Endometrial microvascular endothelial cells (primary cell): ENCODE data around the gene METTL8. TPM values are rescaled to one million over a fixed set of nuclear protein-coding genes. Genes with fewer than 3 reads are reported as not detected.

Source experiments
- in situ Hi-C: cut with HindIII; loops from 2 replicates; pipeline ENCODE4 v1.10.0; 2017; ENCODE audit warnings: low sequenced_read_pairs, low pct_unique_long_range_greater_than_20kb; ENCODE audit errors: inconsistent ontology term
- total RNA-seq: library from RNA; depleted of rRNA; stranded (reverse); fragments of >200 nt; gene quantifications from one replicate; pipeline ENCODE4 v1.2.3, GENCODE V29; 2015; ENCODE audit errors: inconsistent ontology term

The METTL8 gene, protein sequence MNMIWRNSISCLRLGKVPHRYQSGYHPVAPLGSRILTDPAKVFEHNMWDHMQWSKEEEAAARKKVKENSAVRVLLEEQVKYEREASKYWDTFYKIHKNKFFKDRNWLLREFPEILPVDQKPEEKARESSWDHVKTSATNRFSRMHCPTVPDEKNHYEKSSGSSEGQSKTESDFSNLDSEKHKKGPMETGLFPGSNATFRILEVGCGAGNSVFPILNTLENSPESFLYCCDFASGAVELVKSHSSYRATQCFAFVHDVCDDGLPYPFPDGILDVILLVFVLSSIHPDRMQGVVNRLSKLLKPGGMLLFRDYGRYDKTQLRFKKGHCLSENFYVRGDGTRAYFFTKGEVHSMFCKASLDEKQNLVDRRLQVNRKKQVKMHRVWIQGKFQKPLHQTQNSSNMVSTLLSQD
- 72.4 TPM for total RNA-seq

DNA sequence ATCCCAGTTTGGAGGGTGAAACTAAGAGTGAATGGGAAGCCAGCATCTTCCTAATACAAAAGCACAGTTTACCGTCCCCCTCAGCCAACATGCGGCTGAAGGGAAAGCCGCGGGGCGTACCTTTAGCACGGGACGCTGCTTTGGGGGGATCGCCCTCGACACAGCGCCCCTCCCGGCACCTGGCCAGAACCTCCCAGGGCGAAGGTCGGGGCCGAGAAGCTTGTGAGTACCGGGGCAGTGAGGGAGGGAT lies at the start of gene METTL8:
METTL8 (minus strand) TSS at position 228 of the 250 bp plus-strand sequence. CDS start 41,805 bp downstream, outside the sequence.
- in situ Hi-C loops: loop anchor here (25.0 kb wide), 1 partner anchor 471 kb away; no protein-coding TSS in a partner anchor

DNA sequence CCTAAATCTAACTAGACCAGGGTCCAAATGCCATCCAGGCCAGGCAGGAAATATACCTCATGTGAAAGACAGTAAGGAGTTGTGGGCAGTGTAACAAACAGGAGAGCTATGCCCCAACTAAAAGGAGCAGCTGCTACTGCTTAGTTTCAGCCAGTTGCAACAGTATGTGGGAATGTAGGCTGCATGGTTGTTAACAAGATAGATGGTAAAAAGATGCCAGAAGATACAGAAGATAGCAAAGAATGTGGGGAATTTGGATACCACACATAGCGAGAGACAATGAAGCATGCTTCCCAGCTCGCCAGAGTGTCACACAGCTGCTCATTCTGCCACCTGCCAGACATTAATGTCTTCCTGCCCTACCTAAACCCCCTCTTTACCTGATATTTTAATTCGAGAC lies 49.1 kb upstream of the METTL8 start:
- in situ Hi-C loops: no loop called here

DNA sequence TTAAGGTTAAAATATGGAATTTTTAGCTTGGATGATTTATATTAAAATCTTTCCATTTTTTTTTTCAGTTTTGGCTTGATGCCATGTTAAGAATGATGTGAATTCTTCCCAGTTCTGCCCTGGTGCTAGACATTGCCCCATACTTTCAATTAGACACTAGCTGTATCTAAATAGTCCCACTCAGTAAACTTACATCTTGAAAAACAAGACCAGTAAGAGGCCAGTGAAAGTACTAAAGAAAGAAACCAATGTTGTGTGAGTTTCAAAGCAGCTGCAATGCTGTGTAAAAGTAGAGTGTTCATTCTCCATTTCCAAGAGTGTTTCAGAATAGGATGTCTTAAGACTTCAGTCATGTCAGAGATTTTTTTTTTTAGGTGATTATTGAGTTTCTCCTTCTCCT lies 48.5 kb upstream of the METTL8 start:
- in situ Hi-C loops: no loop called here

DNA sequence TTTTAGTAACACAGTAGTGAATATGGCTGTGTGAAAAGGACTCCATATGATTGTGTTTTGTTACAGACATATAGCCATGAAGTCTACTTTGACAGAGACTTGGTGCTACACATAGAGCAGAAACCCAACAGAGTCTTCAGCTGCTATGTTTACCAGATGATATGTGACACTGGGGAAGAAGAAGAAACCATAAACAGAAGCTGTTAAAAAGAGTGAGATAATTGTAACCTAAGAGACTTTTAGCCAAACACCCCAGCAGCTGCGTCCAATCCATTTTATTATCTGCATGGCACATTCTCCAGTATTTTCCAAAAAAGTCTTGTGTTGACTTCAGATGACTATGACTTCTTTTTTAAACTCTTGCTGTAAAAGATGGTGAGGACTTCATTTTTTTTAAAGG lies 47.1 kb upstream of the METTL8 start:
- in situ Hi-C loops: no loop called here

DNA sequence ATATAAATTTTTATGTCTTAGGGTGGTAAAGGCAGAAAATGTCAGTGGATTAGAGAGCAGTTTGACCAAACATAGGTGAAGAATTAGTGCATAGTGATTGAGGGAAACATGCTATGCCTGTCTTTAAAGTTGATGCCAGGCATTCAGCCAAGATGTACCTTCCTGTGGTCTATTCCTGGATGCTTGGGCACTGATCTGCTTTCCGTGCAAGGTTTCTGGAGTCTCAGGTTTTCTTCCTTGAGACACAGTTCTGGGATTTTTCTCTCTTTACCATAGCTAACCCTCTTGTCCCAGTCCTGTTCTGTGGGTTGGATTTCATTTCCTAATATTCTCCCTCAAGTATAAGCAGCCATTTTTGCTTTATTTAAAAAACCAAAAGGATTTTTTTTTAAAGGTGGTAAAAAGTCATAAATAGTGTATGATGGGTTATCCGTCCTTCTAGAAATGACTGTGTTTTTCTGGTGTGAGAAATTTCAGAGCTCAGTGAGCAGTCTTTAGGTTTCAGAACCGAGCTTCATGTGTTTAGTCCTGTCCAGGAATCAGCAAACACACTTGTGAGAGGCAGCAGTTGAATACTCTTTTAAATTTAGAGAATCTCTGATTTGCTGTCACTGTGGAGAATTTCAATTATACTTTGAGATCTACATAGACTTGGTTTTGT lies 45.5 kb upstream of the METTL8 start:
- in situ Hi-C loops: no loop called here

DNA sequence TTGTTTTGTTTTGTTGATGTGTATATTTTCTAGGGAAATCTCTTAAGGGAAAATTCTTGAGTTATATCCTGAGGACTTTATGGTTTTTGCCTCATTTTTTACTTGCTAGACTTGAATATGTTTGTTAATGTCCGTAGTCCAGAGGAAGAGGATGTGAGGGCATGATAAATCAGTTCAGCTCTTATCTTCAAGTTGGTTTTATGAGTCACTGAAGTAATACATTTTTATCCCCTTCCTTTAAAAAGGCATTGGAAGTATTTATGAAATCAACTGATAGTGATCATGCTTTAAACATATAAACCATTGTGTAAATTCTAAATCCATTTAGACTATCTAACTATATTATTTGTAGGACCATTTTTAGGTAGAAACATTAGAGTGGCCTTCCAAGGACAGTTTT lies 44.6 kb upstream of the METTL8 start:
- in situ Hi-C loops: no loop called here

DNA sequence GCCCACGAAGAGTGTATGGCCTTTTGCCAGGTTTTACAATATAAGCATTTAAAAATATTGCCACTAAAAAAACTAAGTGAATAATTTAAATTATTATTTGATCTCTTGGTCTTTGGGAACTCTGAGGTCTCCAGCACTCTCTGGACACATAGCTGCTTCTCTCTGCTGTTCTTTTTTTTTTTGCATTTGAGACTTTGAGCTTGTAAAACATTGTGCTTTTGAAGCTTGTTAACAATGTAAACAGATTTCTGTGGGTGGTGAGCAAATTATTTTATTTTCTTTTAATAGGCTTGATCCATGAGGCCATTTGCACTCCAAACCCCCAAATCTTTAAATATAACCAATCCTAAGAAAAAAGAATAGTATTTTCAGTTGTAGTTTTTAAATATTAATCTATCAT lies 42.2 kb upstream of the METTL8 start:
- in situ Hi-C loops: no loop called here

DNA sequence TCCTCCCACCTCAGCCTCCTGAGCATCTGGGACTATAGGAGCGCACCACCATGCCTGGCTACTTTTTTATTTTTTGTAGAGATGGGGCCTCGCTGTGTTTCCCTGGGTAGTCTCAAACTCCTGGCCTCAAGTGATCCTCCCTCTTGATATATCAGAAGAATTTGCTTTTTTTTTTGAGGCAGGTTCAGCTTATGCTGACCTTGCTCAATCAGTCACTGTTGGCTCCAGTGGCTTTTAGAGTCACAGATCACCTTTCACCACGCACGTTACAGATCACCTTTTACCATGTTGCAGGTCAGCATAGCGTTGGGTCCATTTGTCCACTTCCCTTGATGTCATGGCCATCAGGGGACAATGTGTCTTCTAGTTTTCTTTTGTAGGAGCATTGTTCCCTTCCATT lies 36.3 kb upstream of the METTL8 start:
- in situ Hi-C loops: no loop called here

DNA sequence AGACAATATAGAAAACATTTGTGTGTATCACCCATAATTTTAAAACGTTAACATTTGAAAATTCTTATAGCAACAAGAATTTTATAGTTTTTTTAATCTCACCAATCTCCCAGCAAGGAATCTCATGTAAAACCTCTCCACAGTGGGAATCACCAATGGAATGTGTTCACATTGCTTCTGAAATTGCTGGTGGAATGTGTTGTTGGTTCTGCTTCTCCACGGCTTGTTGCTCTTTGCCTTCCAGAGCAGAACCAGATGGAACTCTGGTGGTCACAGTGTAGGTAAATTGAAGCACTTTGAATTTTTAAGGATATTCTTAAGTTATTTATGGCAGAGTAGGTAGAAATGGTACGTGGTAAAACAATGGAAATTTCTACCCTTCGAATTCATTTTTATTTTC lies 35.4 kb upstream of the METTL8 start:
- in situ Hi-C loops: no loop called here

DNA sequence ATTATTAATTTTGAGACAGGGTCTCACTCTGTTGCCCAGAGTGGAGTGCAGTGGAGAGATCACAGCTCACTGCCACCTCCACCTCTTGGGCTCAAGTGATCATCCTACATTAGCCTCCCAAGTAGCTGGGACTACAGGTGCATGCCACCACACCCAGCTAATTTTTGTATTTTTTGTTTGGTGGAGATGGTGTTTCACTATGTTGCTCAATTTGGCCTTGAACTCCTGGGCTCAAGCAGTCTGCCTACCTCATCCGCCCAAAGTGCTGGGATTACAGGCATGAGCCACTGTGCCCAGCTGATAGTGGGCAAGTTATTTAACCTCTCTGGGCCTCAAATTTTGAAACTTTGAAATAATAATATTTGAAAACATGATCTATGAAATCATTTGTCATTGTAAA lies 26.7 kb upstream of the METTL8 start:
- in situ Hi-C loops: no loop called here

DNA sequence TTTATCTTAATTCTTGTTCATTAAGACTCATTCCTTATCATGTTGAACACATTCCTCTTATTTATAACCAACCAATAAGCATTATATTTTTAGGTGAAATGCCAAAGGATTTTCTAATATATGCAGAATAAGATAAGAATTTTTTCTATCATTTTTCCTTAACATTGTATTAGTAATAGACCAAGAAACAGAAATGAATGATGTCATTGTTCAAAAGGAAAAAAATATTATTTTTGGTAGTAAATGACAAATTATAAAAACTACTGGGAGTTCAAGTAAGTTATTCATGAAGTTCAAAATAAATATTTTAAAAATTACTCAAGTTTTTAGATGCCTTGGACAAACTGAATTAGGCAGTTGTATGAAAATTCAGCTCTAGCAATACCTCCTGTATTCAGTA lies 25.7 kb upstream of the METTL8 start:
- in situ Hi-C loops: no loop called here

DNA sequence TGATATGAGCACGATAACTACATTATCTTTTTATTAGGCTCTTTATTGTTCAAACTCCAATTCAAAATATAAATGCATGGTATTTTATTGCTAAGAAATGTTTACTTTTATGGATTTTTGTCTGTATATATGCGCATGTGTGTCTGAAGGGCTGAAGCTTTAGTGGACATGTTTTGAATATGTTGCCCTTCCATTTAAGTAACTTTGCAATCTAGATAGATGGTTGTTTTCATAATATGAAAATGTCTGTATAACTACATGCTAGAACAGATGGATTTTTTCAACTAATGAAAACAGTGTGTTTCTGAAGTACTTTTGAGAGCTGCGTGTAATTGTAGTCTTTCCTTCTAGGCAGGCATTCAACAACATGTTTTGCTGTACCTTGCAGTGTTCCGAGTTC lies 19.0 kb upstream of the METTL8 start:
- in situ Hi-C loops: no loop called here

DNA sequence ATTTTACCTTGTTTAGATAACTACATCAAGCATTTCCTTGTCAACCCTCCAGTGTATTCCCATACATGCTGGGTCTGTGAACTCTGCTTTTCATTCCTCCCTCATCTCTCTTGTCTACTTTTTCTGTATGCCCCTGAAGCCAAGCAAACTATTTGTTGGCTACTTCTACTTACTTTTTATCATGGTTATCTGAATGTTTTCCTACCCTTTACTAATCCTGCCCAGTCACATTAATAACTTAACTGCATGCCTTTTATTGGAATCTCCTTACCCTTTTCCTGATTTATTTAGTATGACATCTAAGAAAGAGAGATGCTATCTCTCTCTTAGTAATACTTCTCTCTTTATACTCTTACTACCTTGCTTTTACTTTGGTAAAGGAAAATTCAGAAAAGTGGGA lies 17.3 kb upstream of the METTL8 start:
- in situ Hi-C loops: no loop called here

DNA sequence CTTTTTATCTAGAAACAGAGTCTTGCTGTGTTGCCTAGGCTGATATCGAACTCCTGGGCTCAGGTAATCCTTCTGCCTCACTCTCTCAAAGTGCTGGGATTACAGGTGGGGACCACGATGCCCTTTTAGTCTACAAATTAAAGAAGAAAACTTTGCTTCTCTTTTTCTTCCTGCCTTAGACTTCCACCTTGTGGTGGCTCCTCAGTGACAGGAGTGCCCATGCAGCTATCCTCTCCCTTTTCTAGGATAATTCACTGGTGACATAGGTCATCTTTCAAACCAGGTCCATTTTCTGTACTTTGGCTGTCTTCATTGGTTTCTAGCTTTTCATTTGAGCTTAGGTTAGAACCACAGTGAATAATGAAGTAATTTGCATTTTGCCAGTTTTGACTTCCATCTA lies 13.9 kb upstream of the METTL8 start:
- in situ Hi-C loops: loop anchor here (25.0 kb wide), 1 partner anchor 485 kb away; no protein-coding TSS in a partner anchor

DNA sequence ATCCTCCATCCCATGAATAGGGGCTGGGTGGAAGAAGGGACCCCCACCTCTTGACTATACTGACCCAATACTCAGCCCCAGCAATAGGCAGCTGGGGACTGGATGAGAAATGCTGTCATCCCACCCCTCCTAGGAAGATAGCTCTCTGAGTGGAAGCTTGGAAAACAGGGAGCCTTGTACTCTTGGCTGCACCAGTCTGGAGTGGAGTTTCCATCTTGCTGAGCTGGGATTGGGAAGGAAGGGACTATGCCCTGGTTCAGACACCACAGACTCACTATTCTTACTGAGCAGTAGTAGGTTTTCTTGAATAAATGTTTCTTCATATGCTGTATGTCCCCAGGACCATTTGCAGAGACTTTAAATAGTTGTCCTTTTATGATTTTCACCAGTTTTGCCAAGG lies 7.7 kb upstream of the METTL8 start:
- in situ Hi-C loops: loop anchor here (25.0 kb wide), 1 partner anchor 479 kb away; no protein-coding TSS in a partner anchor

DNA sequence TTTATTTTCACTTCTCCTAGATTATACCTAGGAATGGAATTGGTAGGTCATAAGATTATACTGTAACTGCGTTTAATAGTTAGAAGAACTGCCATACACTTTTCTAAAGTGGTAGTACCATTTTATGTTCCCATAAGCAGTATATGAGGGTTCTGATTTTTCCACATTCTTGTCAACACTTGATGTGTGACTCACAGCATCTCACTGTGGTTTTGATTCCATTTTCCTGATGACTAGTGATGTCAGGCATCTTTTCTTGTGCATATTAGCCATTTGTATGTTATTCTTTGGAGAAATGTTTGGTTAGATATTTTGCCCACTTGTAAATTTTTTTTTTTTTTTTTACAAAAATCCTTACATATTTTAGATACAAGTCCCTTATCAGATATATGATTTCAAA lies 2.5 kb upstream of the METTL8 start:
- in situ Hi-C loops: loop anchor here (25.0 kb wide), 1 partner anchor 474 kb away; no protein-coding TSS in a partner anchor

DNA sequence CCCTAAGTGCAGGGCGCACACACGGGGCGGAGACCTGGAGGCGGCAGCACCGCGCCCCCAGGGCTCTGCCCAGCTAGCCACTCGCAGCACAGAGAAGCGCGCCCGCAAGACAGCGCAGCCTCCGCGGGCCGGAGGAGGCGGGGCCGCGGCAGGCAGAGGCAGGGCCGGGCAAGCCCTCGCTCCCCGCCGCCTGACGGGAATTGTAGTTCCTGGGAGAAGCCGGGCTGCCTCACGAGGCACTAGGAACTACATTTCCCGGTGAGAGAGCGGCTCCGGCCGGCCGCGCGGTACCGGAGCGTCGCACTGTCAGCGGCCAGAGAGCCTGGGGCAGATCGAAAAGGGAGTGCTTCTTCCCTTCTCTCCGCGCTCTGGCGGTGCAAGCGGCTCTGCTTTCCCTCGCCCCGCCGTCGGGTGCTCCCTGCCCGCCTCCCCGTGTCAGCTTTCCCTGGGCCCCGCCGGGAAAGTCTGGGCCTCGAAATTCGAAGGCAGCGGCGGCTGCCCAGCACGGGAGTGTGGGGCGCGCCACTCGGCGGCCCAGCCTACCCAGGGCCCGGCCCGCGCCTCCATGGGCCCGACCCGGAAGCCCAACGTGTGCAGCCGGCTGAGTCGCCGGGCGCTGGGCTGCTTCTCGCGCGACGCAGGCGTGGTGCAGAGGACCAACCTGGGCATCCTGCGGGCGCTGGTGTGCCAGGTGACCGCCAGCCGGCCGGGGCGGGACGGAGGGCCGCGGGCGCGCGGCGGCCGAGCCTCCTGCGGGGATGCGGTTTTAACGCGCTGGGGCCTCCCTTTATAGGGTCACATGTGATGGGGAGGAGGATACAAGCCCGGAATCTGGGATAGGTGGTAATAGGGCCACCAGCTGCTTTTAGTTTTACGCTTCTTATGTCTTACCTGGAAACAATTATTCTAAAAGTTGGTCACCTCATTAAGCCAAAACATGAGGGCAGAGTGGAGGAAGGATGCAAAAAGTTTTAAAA lies 511 bp upstream of the METTL8 start, which contains the start of gene DCAF17:
DCAF17 (plus strand) TSS at position 214 of the 977 bp plus-strand sequence; CDS start at position 566, 352 bp downstream.
- in situ Hi-C loops: loop anchor here (25.0 kb wide), 1 partner anchor 472 kb away; no protein-coding TSS in a partner anchor

DNA sequence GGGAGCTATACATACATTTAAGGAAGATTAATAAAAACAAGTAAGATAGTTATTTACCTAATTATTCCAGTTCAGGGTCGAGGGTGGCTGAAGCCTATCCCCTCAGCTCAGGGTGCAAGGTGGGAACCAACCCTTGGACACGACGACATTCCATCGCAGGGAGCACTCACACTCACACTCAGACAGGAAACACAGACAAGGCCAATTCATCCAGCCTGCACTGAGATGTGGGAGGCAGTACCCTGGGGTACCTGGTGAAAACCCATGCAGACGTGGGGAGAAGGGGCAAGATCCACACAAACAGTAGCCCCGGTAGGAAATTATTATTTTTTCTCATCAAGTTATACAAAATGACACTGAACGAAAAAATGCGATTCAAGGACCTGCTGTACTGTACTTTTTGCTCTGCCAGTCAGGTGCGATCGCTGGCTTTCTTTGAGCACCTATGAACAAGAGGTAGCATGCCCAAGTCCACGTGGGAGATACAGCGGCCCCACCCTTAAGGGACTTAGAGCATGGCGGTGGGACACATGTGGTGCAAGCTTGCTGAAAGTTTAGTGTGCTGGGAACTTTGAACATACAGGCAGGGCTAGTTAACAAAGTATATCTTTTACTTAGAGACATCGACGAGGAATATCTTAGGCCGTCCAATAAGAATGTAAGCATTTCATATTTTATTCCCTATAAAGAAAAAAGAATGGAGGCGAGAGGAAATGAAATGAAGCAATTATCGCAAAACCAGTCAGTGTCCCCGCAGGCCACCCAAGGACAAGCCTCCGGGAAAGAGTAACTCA lies 624 bp downstream of the METTL8 start:
- in situ Hi-C loops: loop anchor here (25.0 kb wide), 1 partner anchor 471 kb away; no protein-coding TSS in a partner anchor
